K562 (cell line): ENCODE results near the gene NPC1. TPM values are rescaled to one million over a fixed set of nuclear protein-coding genes. Genes with fewer than 3 reads are reported as not detected.

Experiments used
- GATAD2B ChIP-seq: fragments of 450-650 bp; IDR thresholded peaks from 2 replicates; pipeline ENCODE4 v1.6.1; 2017; ENCODE audit warnings: mild to moderate bottlenecking, borderline replicate concordance
- L3MBTL2 ChIP-seq: fragments of 450-650 bp; IDR thresholded peaks from 2 replicates; pipeline ENCODE4 v1.6.1; 2016; ENCODE audit warnings: mild to moderate bottlenecking, moderate library complexity
- POLR2G ChIP-seq: fragments of 200-400 bp; formaldehyde crosslinking; IDR thresholded peaks from 2 replicates; pipeline ENCODE4 v1.6.1; 2017; ENCODE audit warnings: low read depth, mild to moderate bottlenecking, antibody characterized with exemption, low read length, moderate library complexity
- RCOR1 ChIP-seq, 2 experiments: IDR thresholded peaks; 2 replicates each; pipeline ENCODE4 v1.6.1; 2012; ENCODE audit warnings: low read depth in 2 of 2, low read length in 2 of 2, borderline replicate concordance in 1 of 2, improper control_type of control experiment in 1 of 2
- SETDB1 ChIP-seq: IDR thresholded peaks from one replicate; pipeline ENCODE4 v1.6.1; 2012; ENCODE audit warnings: low read length, control low read depth, inconsistent platforms
- TOE1 ChIP-seq, 2 experiments: fragments of 450-650 bp in 1 of 2; sonication (generic) in 1 of 2; formaldehyde crosslinking in 1 of 2; IDR thresholded peaks; 2 replicates each; pipeline versions ENCODE4 v1.7.1 to v1.8.0; 2016 to 2022; ENCODE audit warnings: borderline replicate concordance in 2 of 2, mild to moderate bottlenecking in 2 of 2, antibody characterized with exemption in 1 of 2, inconsistent platforms in 1 of 2, low read depth in 1 of 2, missing genetic modification reagents in 1 of 2, moderate library complexity in 1 of 2
- polyA plus RNA-seq, 8 experiments: library from polyadenylated mRNA; depleted of rRNA in 4 of 8; stranded (reverse) in 5 of 8; unstranded in 3 of 8; fragments of >200 nt; fragmentation: Nextera tagmentation in 2 of 8; fragmentation: Illumina TruSeq in 1 of 8; extraction: Ambion mirVana in 2 of 8; extraction: Trizol in 1 of 8; gene quantifications; 2 replicates each; pipeline versions ENCODE4 v1.2.1 to v1.2.3, GENCODE V29; 2011 to 2014; ENCODE audit warnings: inconsistent platforms in 1 of 8, missing spikeins in 1 of 8
- total RNA-seq, 7 experiments: library from RNA; depleted of rRNA in 6 of 7; stranded (reverse); fragments of >200 nt in 6 of 7; fragmentation: Illumina TruSeq in 2 of 7; extraction: Trizol in 2 of 7; gene quantifications; 2 replicates each; pipeline versions ENCODE4 v1.2.1 to v1.2.3, GENCODE V29; 2011 to 2021; ENCODE audit warnings: low replicate concordance in 1 of 7
- TF ChIP-seq, protein P1 (sequence below), 2 experiments: fragments of 250-450 bp in 1 of 2; fragments of 450-650 bp in 1 of 2; sonication (Bioruptor Pico) in 1 of 2; IDR thresholded peaks; 2 replicates each; pipeline versions ENCODE4 v1.6.1 to v1.8.0; 2016 to 2021; ENCODE audit warnings: mild to moderate bottlenecking in 2 of 2, moderate library complexity in 2 of 2, missing compliant biosample characterization in 1 of 2, missing genetic modification characterization in 1 of 2
- TF ChIP-seq, protein P2 (sequence below): sonication (generic); IDR thresholded peaks from 2 replicates; pipeline ENCODE4 v1.6.1; 2016
- TF ChIP-seq, protein P3 (sequence below), 2 experiments: fragments of 450-650 bp; IDR thresholded peaks; 2 replicates each; pipeline ENCODE4 v1.6.1; 2016; ENCODE audit warnings: mild to moderate bottlenecking in 2 of 2, borderline replicate concordance in 1 of 2, low read depth in 1 of 2, moderate library complexity in 1 of 2
- TF ChIP-seq, protein P4 (sequence below), 3 experiments: IDR thresholded peaks in 2 of 3; conservative IDR thresholded peaks in 1 of 3; 2 replicates each; pipeline ENCODE4 v1.5.1; 2011 to 2012; ENCODE audit warnings: low read length in 3 of 3, mild to moderate bottlenecking in 3 of 3, control low read depth in 2 of 3, improper control_type of control experiment in 1 of 3, inconsistent platforms in 1 of 3, low read depth in 1 of 3, mixed read lengths in 1 of 3, moderate library complexity in 1 of 3; ENCODE audit not compliant: insufficient read depth in 2 of 3
- TF ChIP-seq, protein P5 (sequence below): sonication (generic); formaldehyde crosslinking; IDR thresholded peaks from 2 replicates; pipeline ENCODE4 v1.4.0; 2020; ENCODE audit warnings: mild to moderate bottlenecking, missing genetic modification reagents

Gene NPC1
- total and polyA plus RNA-seq, 9 of the 15 experiments (the other 6 are each of a cell fraction or from before 2014, with no cell fraction given): 17.1 to 45.9 (median 27.6) TPM

DNA sequence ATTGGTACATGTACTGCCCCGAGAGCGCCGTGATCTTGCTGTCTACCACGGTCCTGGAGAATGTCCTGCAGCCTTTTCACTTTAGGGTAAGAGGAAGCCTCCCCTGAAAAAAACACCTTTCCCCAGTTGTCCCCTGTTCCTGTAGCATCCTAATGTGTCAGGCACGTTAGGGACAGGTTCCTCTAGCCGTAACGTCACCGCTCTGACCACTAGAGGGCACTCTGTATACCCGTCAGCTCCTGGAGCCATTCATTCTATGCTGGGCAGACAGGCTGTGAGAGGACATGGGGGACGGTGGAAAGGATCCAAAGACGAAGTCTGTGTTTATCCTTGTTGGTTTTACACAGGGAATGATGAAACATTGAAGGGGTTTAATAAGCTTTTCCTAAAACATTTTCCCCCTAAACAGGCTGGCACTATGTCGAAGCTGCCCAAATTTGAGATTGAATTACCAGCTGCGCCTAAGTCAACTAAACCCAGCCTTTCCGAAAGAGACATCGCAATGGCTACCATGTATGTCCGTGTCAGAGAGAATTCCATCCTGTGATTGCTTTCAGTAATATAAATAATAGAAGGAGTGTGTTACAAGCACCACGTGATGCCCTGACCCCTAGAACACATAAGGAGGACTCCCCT, 70.3 kb downstream of the NPC1 start (continued):
- TF ChIP-seq SETDB1: no peak
- TF ChIP-seq, protein P1, sequence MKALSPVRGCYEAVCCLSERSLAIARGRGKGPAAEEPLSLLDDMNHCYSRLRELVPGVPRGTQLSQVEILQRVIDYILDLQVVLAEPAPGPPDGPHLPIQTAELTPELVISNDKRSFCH (CRISPR knock-in tag; IDR thresholded peaks at IDR 0.05): no peak
- TF ChIP-seq, protein P1 (tag; IDR thresholded peaks at IDR 0.05): no peak
- TF ChIP-seq, protein P2, sequence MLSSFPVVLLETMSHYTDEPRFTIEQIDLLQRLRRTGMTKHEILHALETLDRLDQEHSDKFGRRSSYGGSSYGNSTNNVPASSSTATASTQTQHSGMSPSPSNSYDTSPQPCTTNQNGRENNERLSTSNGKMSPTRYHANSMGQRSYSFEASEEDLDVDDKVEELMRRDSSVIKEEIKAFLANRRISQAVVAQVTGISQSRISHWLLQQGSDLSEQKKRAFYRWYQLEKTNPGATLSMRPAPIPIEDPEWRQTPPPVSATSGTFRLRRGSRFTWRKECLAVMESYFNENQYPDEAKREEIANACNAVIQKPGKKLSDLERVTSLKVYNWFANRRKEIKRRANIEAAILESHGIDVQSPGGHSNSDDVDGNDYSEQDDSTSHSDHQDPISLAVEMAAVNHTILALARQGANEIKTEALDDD: no peak
- TF ChIP-seq, protein P3, sequence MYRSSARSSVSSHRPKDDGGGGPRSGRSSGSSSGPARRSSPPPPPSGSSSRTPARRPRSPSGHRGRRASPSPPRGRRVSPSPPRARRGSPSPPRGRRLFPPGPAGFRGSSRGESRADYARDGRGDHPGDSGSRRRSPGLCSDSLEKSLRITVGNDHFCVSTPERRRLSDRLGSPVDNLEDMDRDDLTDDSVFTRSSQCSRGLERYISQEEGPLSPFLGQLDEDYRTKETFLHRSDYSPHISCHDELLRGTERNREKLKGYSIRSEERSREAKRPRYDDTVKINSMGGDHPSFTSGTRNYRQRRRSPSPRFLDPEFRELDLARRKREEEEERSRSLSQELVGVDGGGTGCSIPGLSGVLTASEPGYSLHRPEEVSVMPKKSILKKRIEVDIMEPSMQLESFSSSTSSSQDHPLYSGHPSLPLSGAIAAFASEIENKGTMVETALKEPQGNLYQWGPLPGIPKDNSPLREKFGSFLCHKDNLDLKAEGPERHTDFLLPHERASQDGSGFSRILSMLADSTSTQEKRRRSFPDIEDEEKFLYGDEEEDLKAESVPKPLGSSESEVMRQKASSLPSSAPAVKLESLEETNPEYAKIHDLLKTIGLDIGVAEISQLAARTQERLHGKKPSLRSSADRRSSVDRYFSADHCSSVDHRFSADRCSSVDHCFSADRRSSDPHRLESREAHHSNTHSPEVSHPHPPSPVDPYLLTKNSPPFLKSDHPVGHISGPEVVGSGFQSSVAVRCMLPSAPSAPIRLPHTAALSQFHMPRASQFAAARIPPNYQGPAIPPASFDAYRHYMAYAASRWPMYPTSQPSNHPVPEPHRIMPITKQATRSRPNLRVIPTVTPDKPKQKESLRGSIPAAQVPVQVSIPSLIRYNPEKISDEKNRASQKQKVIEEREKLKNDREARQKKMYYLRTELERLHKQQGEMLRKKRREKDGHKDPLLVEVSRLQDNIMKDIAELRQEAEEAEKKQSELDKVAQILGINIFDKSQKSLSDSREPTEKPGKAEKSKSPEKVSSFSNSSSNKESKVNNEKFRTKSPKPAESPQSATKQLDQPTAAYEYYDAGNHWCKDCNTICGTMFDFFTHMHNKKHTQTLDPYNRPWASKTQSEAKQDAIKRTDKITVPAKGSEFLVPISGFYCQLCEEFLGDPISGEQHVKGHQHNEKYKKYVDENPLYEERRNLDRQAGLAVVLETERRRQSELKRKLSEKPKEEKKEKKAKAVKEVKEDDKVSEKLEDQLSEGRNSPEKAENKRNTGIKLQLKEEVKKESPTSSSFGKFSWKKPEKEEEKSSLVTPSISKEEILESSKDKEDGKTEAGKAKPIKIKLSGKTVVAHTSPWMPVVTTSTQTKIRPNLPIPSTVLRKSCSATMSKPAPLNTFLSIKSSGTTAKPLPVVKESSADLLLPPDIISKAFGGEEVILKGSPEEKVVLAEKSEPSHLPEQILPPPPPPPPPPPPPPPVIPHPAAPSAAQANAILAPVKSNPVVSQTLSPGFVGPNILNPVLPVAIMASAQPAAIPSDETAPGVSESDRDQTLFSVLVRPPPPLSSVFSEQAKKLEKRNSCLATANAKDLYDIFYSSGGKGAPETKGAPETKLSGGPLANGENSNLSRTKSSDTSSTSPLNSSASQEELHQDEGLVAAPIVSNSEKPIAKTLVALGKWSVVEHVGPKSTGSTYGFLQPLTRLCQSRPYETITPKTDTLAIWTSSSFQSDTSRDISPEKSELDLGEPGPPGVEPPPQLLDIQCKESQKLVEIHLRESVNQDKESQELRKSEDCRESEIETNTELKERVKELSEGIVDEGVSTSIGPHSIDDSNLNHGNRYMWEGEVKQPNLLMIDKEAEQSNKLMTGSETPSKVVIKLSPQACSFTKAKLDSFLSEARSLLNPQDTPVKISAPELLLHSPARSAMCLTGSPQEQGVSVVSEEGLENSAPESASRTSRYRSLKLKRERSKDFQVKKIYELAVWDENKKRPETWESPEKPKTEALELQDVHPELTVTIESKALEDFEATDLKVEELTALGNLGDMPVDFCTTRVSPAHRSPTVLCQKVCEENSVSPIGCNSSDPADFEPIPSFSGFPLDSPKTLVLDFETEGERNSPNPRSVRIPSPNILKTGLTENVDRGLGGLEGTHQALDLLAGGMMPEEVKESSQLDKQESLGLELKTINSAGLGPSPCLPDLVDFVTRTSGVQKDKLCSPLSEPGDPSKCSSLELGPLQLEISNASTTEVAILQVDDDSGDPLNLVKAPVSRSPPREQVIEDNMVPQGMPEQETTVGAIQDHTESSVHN (IDR thresholded peaks at IDR 0.05; ENCODE audit: borderline replicate concordance in 1 of 2, low read depth in 1 of 2): no peak
- peak in 1 of 2 experiments; percentile 73; a peak in 1 of 4 replicates for TF ChIP-seq RCOR1 (IDR thresholded peaks at IDR 0.05; ENCODE audit: borderline replicate concordance in 1 of 2, low read depth in 2 of 2, low read length in 2 of 2)
- TF ChIP-seq GATAD2B: no peak
- TF ChIP-seq TOE1 (IDR thresholded peaks at IDR 0.05; ENCODE audit: borderline replicate concordance): no peak
- TF ChIP-seq TOE1 (CRISPR knock-in tag; IDR thresholded peaks at IDR 0.05; ENCODE audit: borderline replicate concordance, low read depth): no peak
- TF ChIP-seq, protein P4, sequence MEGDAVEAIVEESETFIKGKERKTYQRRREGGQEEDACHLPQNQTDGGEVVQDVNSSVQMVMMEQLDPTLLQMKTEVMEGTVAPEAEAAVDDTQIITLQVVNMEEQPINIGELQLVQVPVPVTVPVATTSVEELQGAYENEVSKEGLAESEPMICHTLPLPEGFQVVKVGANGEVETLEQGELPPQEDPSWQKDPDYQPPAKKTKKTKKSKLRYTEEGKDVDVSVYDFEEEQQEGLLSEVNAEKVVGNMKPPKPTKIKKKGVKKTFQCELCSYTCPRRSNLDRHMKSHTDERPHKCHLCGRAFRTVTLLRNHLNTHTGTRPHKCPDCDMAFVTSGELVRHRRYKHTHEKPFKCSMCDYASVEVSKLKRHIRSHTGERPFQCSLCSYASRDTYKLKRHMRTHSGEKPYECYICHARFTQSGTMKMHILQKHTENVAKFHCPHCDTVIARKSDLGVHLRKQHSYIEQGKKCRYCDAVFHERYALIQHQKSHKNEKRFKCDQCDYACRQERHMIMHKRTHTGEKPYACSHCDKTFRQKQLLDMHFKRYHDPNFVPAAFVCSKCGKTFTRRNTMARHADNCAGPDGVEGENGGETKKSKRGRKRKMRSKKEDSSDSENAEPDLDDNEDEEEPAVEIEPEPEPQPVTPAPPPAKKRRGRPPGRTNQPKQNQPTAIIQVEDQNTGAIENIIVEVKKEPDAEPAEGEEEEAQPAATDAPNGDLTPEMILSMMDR (IDR thresholded peaks at IDR 0.05 in 2 of 3, conservative IDR thresholded peaks at IDR 0.05 in 1 of 3; ENCODE audit: insufficient read depth in 2 of 3, low read depth in 1 of 3, low read length in 3 of 3): peak; percentile 92 to 99 (median 93)
- 0 out of 2 replicates have a peak, but pooled peaks have one; percentile 18 for TF ChIP-seq L3MBTL2
- TF ChIP-seq, protein P5, sequence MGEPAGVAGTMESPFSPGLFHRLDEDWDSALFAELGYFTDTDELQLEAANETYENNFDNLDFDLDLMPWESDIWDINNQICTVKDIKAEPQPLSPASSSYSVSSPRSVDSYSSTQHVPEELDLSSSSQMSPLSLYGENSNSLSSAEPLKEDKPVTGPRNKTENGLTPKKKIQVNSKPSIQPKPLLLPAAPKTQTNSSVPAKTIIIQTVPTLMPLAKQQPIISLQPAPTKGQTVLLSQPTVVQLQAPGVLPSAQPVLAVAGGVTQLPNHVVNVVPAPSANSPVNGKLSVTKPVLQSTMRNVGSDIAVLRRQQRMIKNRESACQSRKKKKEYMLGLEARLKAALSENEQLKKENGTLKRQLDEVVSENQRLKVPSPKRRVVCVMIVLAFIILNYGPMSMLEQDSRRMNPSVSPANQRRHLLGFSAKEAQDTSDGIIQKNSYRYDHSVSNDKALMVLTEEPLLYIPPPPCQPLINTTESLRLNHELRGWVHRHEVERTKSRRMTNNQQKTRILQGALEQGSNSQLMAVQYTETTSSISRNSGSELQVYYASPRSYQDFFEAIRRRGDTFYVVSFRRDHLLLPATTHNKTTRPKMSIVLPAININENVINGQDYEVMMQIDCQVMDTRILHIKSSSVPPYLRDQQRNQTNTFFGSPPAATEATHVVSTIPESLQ: 0 out of 2 replicates have a peak, but pooled peaks have one; percentile 35
- no peak for TF ChIP-seq POLR2G
